Smooth muscle cell (in vitro differentiated cells): Measurements from ENCODE around the gene KCNC4. TPM values are rescaled to one million over a fixed set of nuclear protein-coding genes. Genes with fewer than 3 reads are reported as not detected.

Experiments
- DNase-seq: peaks from one replicate; lab custom pipeline; 2025; ENCODE audit not compliant: unreplicated experiment; lab: John Stamatoyannopoulos, UW
- H2AFZ ChIP-seq: fragments of 200-600 bp; sonication (generic); 2 replicates; pipeline ENCODE4 v1.6.0; 2016; ENCODE audit warnings: antibody characterized with exemption, low read depth, mild to moderate bottlenecking
- H3F3A ChIP-seq: fragments of 200-600 bp; sonication (generic); 2 replicates; pipeline ENCODE4 v1.6.0; 2017; ENCODE audit warnings: antibody characterized with exemption, low read depth
- H3K27ac ChIP-seq: fragments of 200-600 bp; sonication (generic); 2 replicates; pipeline ENCODE4 v1.5.1; 2016; ENCODE audit warnings: low read depth, mild to moderate bottlenecking
- H3K27me3 ChIP-seq: fragments of 200-600 bp; sonication (generic); 2 replicates; pipeline ENCODE4 v1.6.1; 2016; ENCODE audit warnings: low read depth, mild to moderate bottlenecking
- H3K36me3 ChIP-seq: fragments of 200-600 bp; sonication (generic); 2 replicates; pipeline ENCODE4 v1.5.1; 2016; ENCODE audit warnings: low read depth
- H3K4me1 ChIP-seq: fragments of 200-600 bp; sonication (generic); 2 replicates; pipeline ENCODE4 v1.5.1; 2016; ENCODE audit warnings: low read depth
- H3K4me2 ChIP-seq: fragments of 200-600 bp; sonication (generic); 2 replicates; pipeline ENCODE4 v1.6.0; 2016; ENCODE audit warnings: mild to moderate bottlenecking
- H3K4me3 ChIP-seq: fragments of 200-600 bp; sonication (generic); 2 replicates; pipeline ENCODE4 v1.5.1; 2016; ENCODE audit warnings: mild to moderate bottlenecking
- H3K79me2 ChIP-seq: fragments of 200-600 bp; sonication (generic); 2 replicates; pipeline ENCODE4 v1.6.0; 2016; ENCODE audit warnings: low read depth, mild to moderate bottlenecking
- H3K9ac ChIP-seq: fragments of 200-600 bp; sonication (generic); 2 replicates; pipeline ENCODE4 v1.6.0; 2016; ENCODE audit warnings: low read depth
- H3K9me3 ChIP-seq: fragments of 200-600 bp; sonication (generic); replicated peaks from 2 replicates; pipeline ENCODE4 v1.5.1; 2016; ENCODE audit warnings: low read depth
- H4K20me1 ChIP-seq: fragments of 200-600 bp; sonication (generic); 2 replicates; pipeline ENCODE4 v1.6.0; 2016; ENCODE audit warnings: low read depth
- WGBS: methylation state at CpG from one replicate; pipeline ENCODE4 v1.1.7; 2016; ENCODE audit warnings: low lambda C conversion rate; 5-methylcytosine and 5-hydroxymethylcytosine counted together
- polyA plus RNA-seq: library from polyadenylated mRNA; unstranded; fragments of >200 nt; fragmentation: Nextera tagmentation; extraction: Ambion mirVana; gene quantifications from 2 replicates; pipeline ENCODE4 v1.2.1, GENCODE V29; 2016
- total RNA-seq: library from RNA; depleted of rRNA; stranded (reverse); fragments of >200 nt; gene quantifications from 2 replicates; pipeline ENCODE4 v1.2.3, GENCODE V29; 2014
- TF ChIP-seq, protein P1 (sequence below): fragments of 200-600 bp; sonication (generic); IDR thresholded peaks from 2 replicates; pipeline ENCODE4 v1.5.1; 2017; ENCODE audit warnings: borderline replicate concordance, mild to moderate bottlenecking, antibody characterized with exemption; ENCODE audit not compliant: insufficient read depth, poor library complexity, severe bottlenecking

The KCNC4 gene
- total and polyA plus RNA-seq, 2 experiments from 2014 or later: 2.0 to 6.0 TPM

DNA sequence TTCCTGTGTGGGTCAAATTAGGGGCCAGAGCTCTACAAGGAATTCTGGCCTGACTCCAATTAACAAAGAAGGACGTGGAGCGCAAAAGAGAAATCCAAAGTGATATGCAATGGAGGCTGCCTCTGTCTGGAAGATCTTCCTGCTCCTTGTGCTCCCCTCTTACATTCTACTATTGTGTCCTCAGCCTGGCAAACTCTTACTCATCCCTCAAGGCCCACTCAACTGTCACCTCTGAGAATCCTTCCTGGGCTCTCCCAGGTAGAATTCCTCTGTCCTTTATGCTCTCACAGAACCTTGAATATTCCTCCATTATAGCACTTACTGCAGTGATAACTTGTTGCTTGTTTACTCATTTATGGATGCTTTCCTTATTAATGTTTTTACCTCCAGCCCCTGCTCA, 31.4 kb downstream of the KCNC4 start:
- no peaks in the 10 kb centered on the region for H3K36me3 ChIP-seq
- no peaks in the 10 kb centered on the region for H3K9me3 ChIP-seq
- H3K27me3 ChIP-seq: no peaks in the 10 kb centered on the region
- no peak overlapping the region for H3K9ac ChIP-seq
- no peak overlapping the region for H3K4me2 ChIP-seq
- H4K20me1 ChIP-seq: no peaks in the 10 kb centered on the region
- 22% methylated on average over 2 of the region's 2 CpGs for WGBS
- peaks cover 1% of the 10 kb centered on the region for H3F3A ChIP-seq
- TF ChIP-seq, protein P1, sequence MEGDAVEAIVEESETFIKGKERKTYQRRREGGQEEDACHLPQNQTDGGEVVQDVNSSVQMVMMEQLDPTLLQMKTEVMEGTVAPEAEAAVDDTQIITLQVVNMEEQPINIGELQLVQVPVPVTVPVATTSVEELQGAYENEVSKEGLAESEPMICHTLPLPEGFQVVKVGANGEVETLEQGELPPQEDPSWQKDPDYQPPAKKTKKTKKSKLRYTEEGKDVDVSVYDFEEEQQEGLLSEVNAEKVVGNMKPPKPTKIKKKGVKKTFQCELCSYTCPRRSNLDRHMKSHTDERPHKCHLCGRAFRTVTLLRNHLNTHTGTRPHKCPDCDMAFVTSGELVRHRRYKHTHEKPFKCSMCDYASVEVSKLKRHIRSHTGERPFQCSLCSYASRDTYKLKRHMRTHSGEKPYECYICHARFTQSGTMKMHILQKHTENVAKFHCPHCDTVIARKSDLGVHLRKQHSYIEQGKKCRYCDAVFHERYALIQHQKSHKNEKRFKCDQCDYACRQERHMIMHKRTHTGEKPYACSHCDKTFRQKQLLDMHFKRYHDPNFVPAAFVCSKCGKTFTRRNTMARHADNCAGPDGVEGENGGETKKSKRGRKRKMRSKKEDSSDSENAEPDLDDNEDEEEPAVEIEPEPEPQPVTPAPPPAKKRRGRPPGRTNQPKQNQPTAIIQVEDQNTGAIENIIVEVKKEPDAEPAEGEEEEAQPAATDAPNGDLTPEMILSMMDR: no peak
- H3K79me2 ChIP-seq: no peaks in the 10 kb centered on the region
- no peaks in the 10 kb centered on the region for H3K4me1 ChIP-seq
- no peak overlapping the region for H3K4me3 ChIP-seq
- no peak overlapping the region for H3K27ac ChIP-seq
- no peak for DNase-seq
- no peak overlapping the region for H2AFZ ChIP-seq

DNA sequence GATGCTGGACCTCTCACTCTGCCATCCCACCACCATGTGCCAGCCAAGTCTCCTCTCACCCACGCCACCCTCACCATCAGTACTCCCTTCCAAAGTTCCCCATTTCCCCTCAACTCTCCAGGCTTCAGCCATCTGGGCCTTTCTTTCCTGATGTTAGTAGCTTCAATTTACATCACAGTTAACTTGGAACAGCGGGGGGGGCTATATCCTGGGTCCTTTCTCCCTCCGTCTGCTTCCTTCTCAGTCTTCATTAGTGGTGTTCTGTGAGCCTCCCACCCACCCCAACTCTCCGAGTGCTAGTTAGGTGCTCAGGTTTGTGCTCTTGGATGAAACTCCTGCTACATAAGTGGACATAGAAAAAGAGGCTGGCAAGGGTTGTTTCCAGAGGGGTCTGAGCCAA, 31.9 kb downstream of the KCNC4 start:
- Histone ChIP-seq H2AFZ (no peak overlapping the region), H3K4me3 (no peak overlapping the region), H3K36me3 (no peaks in the 10 kb centered on the region), H3K4me2 (no peak overlapping the region), H4K20me1 (no peaks in the 10 kb centered on the region), H3K9ac (no peak overlapping the region), H3K4me1 (no peaks in the 10 kb centered on the region), H3F3A (no peaks in the 10 kb centered on the region), H3K79me2 (no peaks in the 10 kb centered on the region), H3K27me3 (no peaks in the 10 kb centered on the region), H3K27ac (no peak overlapping the region), H3K9me3 (no peaks in the 10 kb centered on the region)
- 77% methylated on average over 4 of the region's 4 CpGs for WGBS
- no peak for DNase-seq
- TF ChIP-seq, protein P1: no peak

DNA sequence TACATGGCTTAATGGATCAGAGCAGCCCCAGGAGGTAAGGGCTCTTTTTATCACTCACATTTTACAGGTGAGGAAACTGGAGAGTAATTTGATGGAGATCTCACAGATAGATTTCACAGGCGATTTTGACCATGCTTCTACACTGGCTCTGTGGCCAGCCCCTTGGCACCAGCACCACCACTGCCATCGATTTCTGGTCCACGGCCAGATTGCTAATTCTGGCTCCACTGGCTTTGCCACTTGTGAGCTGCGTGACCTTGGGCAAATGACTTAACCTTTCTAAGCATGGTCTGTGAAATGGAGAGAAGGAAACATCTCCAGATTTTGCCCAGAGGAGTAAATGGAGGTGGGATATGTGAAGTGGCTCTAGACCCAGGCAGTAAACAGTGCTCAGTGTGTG, 32.6 kb downstream of the KCNC4 start:
- Histone ChIP-seq H3K79me2 (no peaks in the 10 kb centered on the region), H2AFZ (no peak overlapping the region), H3K9ac (no peak overlapping the region), H3F3A (no peaks in the 10 kb centered on the region), H3K27me3 (no peaks in the 10 kb centered on the region), H3K36me3 (no peaks in the 10 kb centered on the region), H4K20me1 (no peaks in the 10 kb centered on the region), H3K9me3 (no peaks in the 10 kb centered on the region), H3K4me3 (no peak overlapping the region), H3K27ac (no peak overlapping the region), H3K4me2 (no peak overlapping the region), H3K4me1 (no peaks in the 10 kb centered on the region)
- no peak for DNase-seq
- WGBS: 92% methylated on average over 4 of the region's 4 CpGs
- TF ChIP-seq, protein P1: no peak

DNA sequence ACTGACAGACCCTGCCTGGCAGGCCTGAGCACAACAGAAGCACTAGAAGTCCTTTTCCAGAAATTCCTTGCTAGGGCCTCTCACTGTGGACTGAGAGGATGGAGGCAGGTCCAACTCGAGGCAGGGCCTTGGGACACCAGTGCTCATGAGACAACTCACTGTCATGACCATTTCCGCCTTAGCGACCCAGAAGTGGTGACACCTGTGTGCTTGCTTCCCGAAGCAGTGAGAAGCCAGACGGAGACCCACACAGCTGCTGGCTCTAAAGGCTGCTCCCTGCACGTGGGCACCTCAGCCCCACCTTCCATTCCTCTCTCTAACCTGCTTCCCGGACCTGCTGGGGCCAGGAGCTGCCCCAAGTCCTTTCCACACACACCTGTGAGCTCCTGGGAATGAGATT, 33.0 kb downstream of the KCNC4 start:
- no peaks in the 10 kb centered on the region for H4K20me1 ChIP-seq
- no peaks in the 10 kb centered on the region for H3K4me1 ChIP-seq
- H3K27me3 ChIP-seq: no peaks in the 10 kb centered on the region
- no peak for DNase-seq
- no peak overlapping the region for H3K4me2 ChIP-seq
- TF ChIP-seq, protein P1: no peak
- H3K27ac ChIP-seq: no peak overlapping the region
- 78% methylated on average over 7 of the region's 7 CpGs for WGBS
- H3K9me3 ChIP-seq: no peaks in the 10 kb centered on the region
- no peak overlapping the region for H3K9ac ChIP-seq
- no peaks in the 10 kb centered on the region for H3K36me3 ChIP-seq
- H3K4me3 ChIP-seq: no peak overlapping the region
- no peaks in the 10 kb centered on the region for H3F3A ChIP-seq
- no peaks in the 10 kb centered on the region for H3K79me2 ChIP-seq
- H2AFZ ChIP-seq: no peak overlapping the region
